ENCODE results near the gene GUCA1A. TPM values are rescaled to one million over a fixed set of nuclear protein-coding genes. Genes with fewer than 3 reads are reported as not detected.
A peak's percentile ranks its signal among the peaks of the same experiment; 100 is the strongest.

Gene GUCA1A
- total and polyA plus RNA-seq, 4 donors: 0.02 to 0.04 TPM; not detected in 2

GRCh38 chr6:42138190-42138589 lies 35.0 kb upstream of the GUCA1A start:
- H3K36me3 ChIP-seq (ENCODE audit: control insufficient read depth in 4 of 4, insufficient read depth in 4 of 4, low read length in 4 of 4): no peaks in the 10 kb centered on the region
- H3K9me3 ChIP-seq (ENCODE audit: control insufficient read depth in 4 of 4, insufficient read depth in 3 of 4, low read length in 3 of 4): peaks cover 0 to 2% (median 0%) of the 10 kb centered on the region in 4 donors
- ATAC-seq (ENCODE audit: insufficient read depth, low FRiP score): no peak
- H3K4me1 ChIP-seq (ENCODE audit: control insufficient read depth in 5 of 5, insufficient read depth in 5 of 5, low read length in 5 of 5): peaks cover 0 to 22% (median 13%) of the 10 kb centered on the region in 5 donors
- 90 to 93% methylated on average over 6 of the region's 6 CpGs for WGBS, 2 donors
- no peak for TF ChIP-seq CTCF (IDR thresholded peaks at IDR 0.05; ENCODE audit: control extremely low read depth, extremely low read depth)
- no peak overlapping the region for H3K27ac ChIP-seq (ENCODE audit: low read depth in 1 of 2, low read length in 1 of 2)
- no peak overlapping the region for H3K4me3 ChIP-seq
- H3K9ac ChIP-seq (ENCODE audit: insufficient read depth in 1 of 2, low read length in 2 of 2): no peak overlapping the region
- H3K27me3 ChIP-seq (ENCODE audit: control insufficient read depth in 3 of 3, insufficient read depth in 3 of 3, low read length in 2 of 3): peaks cover 0 to 6% (median 0%) of the 10 kb centered on the region in 3 donors
- DNase-seq: no peak

GRCh38 chr6:42138630-42139619 lies 34.2 kb upstream of the GUCA1A start:
- TF ChIP-seq CTCF (IDR thresholded peaks at IDR 0.05; ENCODE audit: control extremely low read depth, extremely low read depth): no peak
- Histone ChIP-seq H3K4me1 (ENCODE audit: control insufficient read depth in 5 of 5, insufficient read depth in 5 of 5, low read length in 5 of 5) (peaks cover 0 to 22% (median 13%) of the 10 kb centered on the region in 5 donors), H3K9me3 (ENCODE audit: control insufficient read depth in 4 of 4, insufficient read depth in 3 of 4, low read length in 3 of 4) (peaks cover 0 to 2% (median 0%) of the 10 kb centered on the region in 4 donors), H3K27me3 (ENCODE audit: control insufficient read depth in 3 of 3, insufficient read depth in 3 of 3, low read length in 2 of 3) (peaks cover 0 to 6% (median 2%) of the 10 kb centered on the region in 3 donors), H3K4me3 (no peak overlapping the region), H3K9ac (ENCODE audit: insufficient read depth in 1 of 2, low read length in 2 of 2) (no peak overlapping the region), H3K27ac (ENCODE audit: low read depth in 1 of 2, low read length in 1 of 2) (peak overlapping the region in 1 of 2 donors; percentile 44), H3K36me3 (ENCODE audit: control insufficient read depth in 4 of 4, insufficient read depth in 4 of 4, low read length in 4 of 4) (no peaks in the 10 kb centered on the region)
- WGBS, 2 donors: 62 to 76% methylated on average over 9 of the region's 9 CpGs
- DNase-seq (peak in 2 of 3 donors; percentile 24 to 42), ATAC-seq (ENCODE audit: insufficient read depth, low FRiP score) (no peak)

GRCh38 chr6:42140032-42140431 lies 33.1 kb upstream of the GUCA1A start:
- no peaks in the 10 kb centered on the region for H3K36me3 ChIP-seq (ENCODE audit: control insufficient read depth in 4 of 4, insufficient read depth in 4 of 4, low read length in 4 of 4)
- 62 to 72% methylated on average over 5 of the region's 5 CpGs for WGBS, 2 donors
- H3K9ac ChIP-seq (ENCODE audit: insufficient read depth in 1 of 2, low read length in 2 of 2): no peak overlapping the region
- TF ChIP-seq CTCF (IDR thresholded peaks at IDR 0.05; ENCODE audit: control extremely low read depth, extremely low read depth): no peak
- DNase-seq (no peak), ATAC-seq (ENCODE audit: insufficient read depth, low FRiP score) (no peak)
- H3K27me3 ChIP-seq (ENCODE audit: control insufficient read depth in 3 of 3, insufficient read depth in 3 of 3, low read length in 2 of 3): peaks cover 0 to 6% (median 2%) of the 10 kb centered on the region in 3 donors
- H3K27ac ChIP-seq (ENCODE audit: low read depth in 1 of 2, low read length in 1 of 2): no peak overlapping the region
- H3K4me1 ChIP-seq (ENCODE audit: control insufficient read depth in 5 of 5, insufficient read depth in 5 of 5, low read length in 5 of 5): peaks cover 0 to 22% (median 13%) of the 10 kb centered on the region in 5 donors
- H3K9me3 ChIP-seq (ENCODE audit: control insufficient read depth in 4 of 4, insufficient read depth in 3 of 4, low read length in 3 of 4): peaks cover 0 to 2% (median 0%) of the 10 kb centered on the region in 4 donors
- no peak overlapping the region for H3K4me3 ChIP-seq

Data from lung (tissue), 12 donors.